ENCODE measurements around the gene GRIA1.

- TF ChIP-seq BORCS8-MEF2B (CRISPR knock-in tag; IDR thresholded peaks at IDR 0.05) (no peak), ETV6 (CRISPR knock-in tag; conservative IDR thresholded peaks at IDR 0.05) (no peak), SMARCC2 (IDR thresholded peaks at IDR 0.05) (no peak), KAT2B (IDR thresholded peaks at IDR 0.05; ENCODE audit: borderline replicate concordance, low read depth, low read length) (no peak), CREB3 (CRISPR knock-in tag; IDR thresholded peaks at IDR 0.05) (no peak), AGO2 (optimal IDR thresholded peaks at IDR 0.05; ENCODE audit: low read depth, low read length) (no peak), PRPF4 (IDR thresholded peaks at IDR 0.05; ENCODE audit: low read depth, low read length, poor library complexity, severe bottlenecking) (no peak), HNRNPH1 (optimal IDR thresholded peaks at IDR 0.05; ENCODE audit: low read depth, low read length) (no peak), CTCF (CRISPR knock-in tag; IDR thresholded peaks at IDR 0.05) (no peak), EZH2 (conservative IDR thresholded peaks at IDR 0.05; ENCODE audit: low read depth, low read length) (no peak), MAX (IDR thresholded peaks at IDR 0.05) (no peak), KAT7 (CRISPR knock-in tag; IDR thresholded peaks at IDR 0.05; ENCODE audit: borderline replicate concordance) (no peak), ZNF496 (CRISPR knock-in tag; IDR thresholded peaks at IDR 0.05; ENCODE audit: insufficient replicate concordance) (no peak), PTBP1 (IDR thresholded peaks at IDR 0.05; ENCODE audit: low read depth, low read length, poor library complexity, severe bottlenecking) (no peak)
Measured at GRCh38 chr5:153784277-153784676, 293.8 kb downstream of the GRIA1 start.
